B cell (primary cell): Measurements from ENCODE around the gene NUDT3. TPM values are rescaled to one million over a fixed set of nuclear protein-coding genes. Genes with fewer than 3 reads are reported as not detected.

Experiments used
- ATAC-seq: fragments of 200-7000 bp; cut with Tn5 transposase; one replicate; pipeline ENCODE4 v1.10.0; 2021; ENCODE audit warnings: low read depth, mild to moderate bottlenecking, moderate number of reproducible peaks, moderate library complexity
- CTCF ChIA-PET: fragments of 350-600 bp; sonication (Branson Sonifier 250); formaldehyde crosslinking; loops from one replicate; lab custom pipeline; 2021; ENCODE audit warnings: antibody characterized with exemption, inconsistent platforms; lab: Charles Lee
- POLR2A ChIA-PET: fragments of 350-600 bp; sonication (Branson Sonifier 250); formaldehyde crosslinking; loops from one replicate; lab custom pipeline; 2021; ENCODE audit warnings: antibody characterized with exemption; lab: Charles Lee
- DNase-seq: peaks from one replicate; pipeline ENCODE4 v3.0.0; 2013
- H2AFZ ChIP-seq: 2 replicates; pipeline ENCODE4 v1.6.1; 2012; ENCODE audit warnings: mild to moderate bottlenecking, low read depth, low read length; ENCODE audit not compliant: insufficient read depth, poor library complexity, severe bottlenecking
- H3K27ac ChIP-seq, 2 donors: 1 replicate in 1 of 2; 2 replicates in 1 of 2; pipeline ENCODE4 v1.5.1; 2012 to 2013; ENCODE audit warnings: low read length in 2 of 2, mild to moderate bottlenecking in 2 of 2, moderate library complexity in 1 of 2
- H3K27me3 ChIP-seq, 4 experiments: fragments of 200-600 bp in 1 of 4; sonication (generic) in 1 of 4; replicated peaks in 1 of 4; 1 replicate in 2 of 4; 2 replicates in 2 of 4; pipeline versions ENCODE4 v1.6.1 to v1.7.0; 2013 to 2016; ENCODE audit warnings: low read length in 3 of 4, mild to moderate bottlenecking in 2 of 4, mixed read lengths in 1 of 4, moderate library complexity in 1 of 4; ENCODE audit not compliant: insufficient read depth in 4 of 4, control insufficient read depth in 3 of 4; ENCODE audit errors: control extremely low read depth in 1 of 4
- H3K36me3 ChIP-seq, 2 experiments: replicated peaks in 1 of 2; 1 replicate in 1 of 2; 2 replicates in 1 of 2; pipeline versions ENCODE4 v1.6.1 to v1.7.1; 2013; ENCODE audit warnings: low read length in 1 of 2; ENCODE audit not compliant: insufficient read depth in 2 of 2, control insufficient read depth in 1 of 2; ENCODE audit errors: control extremely low read depth in 1 of 2, extremely low read depth in 1 of 2
- H3K4me1 ChIP-seq, 2 donors: fragments of 200-600 bp in 1 of 2; sonication (generic) in 1 of 2; 1 replicate in 1 of 2; 2 replicates in 1 of 2; pipeline versions ENCODE4 v1.5.1 to v1.6.1; 2013 to 2017; ENCODE audit warnings: low read length in 2 of 2; ENCODE audit not compliant: control insufficient read depth in 2 of 2, insufficient read depth in 2 of 2
- H3K4me2 ChIP-seq: replicated peaks from 2 replicates; pipeline ENCODE3; 2012; ENCODE audit warnings: mild to moderate bottlenecking, low read depth, low read length; ENCODE audit not compliant: poor library complexity, severe bottlenecking
- H3K4me3 ChIP-seq, 5 experiments: fragments of 200-600 bp in 1 of 5; sonication (generic) in 1 of 5; 1 replicate in 3 of 5; 2 replicates in 2 of 5; pipeline versions ENCODE4 v1.5.1 to v1.7.0; 2011 to 2016; ENCODE audit warnings: low read length in 4 of 5, mild to moderate bottlenecking in 4 of 5, low read depth in 2 of 5, control low read depth in 1 of 5, moderate library complexity in 1 of 5; ENCODE audit not compliant: insufficient read depth in 1 of 5; ENCODE audit errors: control extremely low read depth in 1 of 5, extremely low read depth in 1 of 5
- H3K79me2 ChIP-seq: fragments of 200-600 bp; sonication (generic); one replicate; pipeline ENCODE4 v1.6.0; 2016; ENCODE audit warnings: low read length; ENCODE audit not compliant: control insufficient read depth, insufficient read depth
- H3K9ac ChIP-seq: fragments of 200-600 bp; sonication (generic); 2 replicates; pipeline ENCODE4 v1.6.1; 2017; ENCODE audit warnings: mild to moderate bottlenecking, low read length, moderate library complexity
- H3K9me3 ChIP-seq, 3 donors: one replicate each; pipeline versions ENCODE4 v1.6.1 to v1.7.1; 2013; ENCODE audit warnings: low read length in 2 of 3; ENCODE audit not compliant: control insufficient read depth in 2 of 3, insufficient read depth in 1 of 3; ENCODE audit errors: control extremely low read depth in 1 of 3
- H4K20me1 ChIP-seq: 2 replicates; pipeline ENCODE4 v1.6.0; 2012; ENCODE audit warnings: mild to moderate bottlenecking, low read length; ENCODE audit not compliant: insufficient read depth, control insufficient read depth, poor library complexity, severe bottlenecking
- H3K27ac Mint-ChIP-seq: one replicate; pipeline ENCODE4 v1.8.0; 2021; ENCODE audit warnings: mixed read lengths
- H3K27me3 Mint-ChIP-seq: one replicate; pipeline ENCODE4 v1.8.0; 2021; ENCODE audit warnings: mixed read lengths
- H3K4me1 Mint-ChIP-seq: one replicate; pipeline ENCODE4 v1.8.0; 2021; ENCODE audit warnings: mixed read lengths
- H3K4me3 Mint-ChIP-seq: one replicate; pipeline ENCODE4 v1.8.0; 2021; ENCODE audit warnings: mixed read lengths
- H3K9me3 Mint-ChIP-seq: one replicate; pipeline ENCODE4 v1.8.0; 2022; ENCODE audit warnings: mixed read lengths; ENCODE audit not compliant: insufficient read depth
- CTCF ChIP-seq: fragments of 200-600 bp; IDR thresholded peaks from one replicate; pipeline ENCODE4 v1.8.0; 2022; ENCODE audit warnings: antibody characterized with exemption, mild to moderate bottlenecking
- EZH2 ChIP-seq: IDR thresholded peaks from 2 replicates; pipeline ENCODE4 v1.6.1; 2012; ENCODE audit warnings: borderline replicate concordance, low read depth, mild to moderate bottlenecking, moderate library complexity, low read length; ENCODE audit not compliant: insufficient read depth, poor library complexity, severe bottlenecking
- WGBS: methylation state at CpG from one replicate; pipeline ENCODE4 v1.1.5; 2013; ENCODE audit warnings: missing lambda C conversion rate; ENCODE audit not compliant: insufficient coverage; 5-methylcytosine and 5-hydroxymethylcytosine counted together
- intact Hi-C: fragments of 100-400 bp; cut with micrococcal nuclease; formaldehyde crosslinking; loops from one replicate; pipeline ENCODE4 v1.10.0; 2022
- polyA plus RNA-seq: library from polyadenylated mRNA; depleted of rRNA; stranded (reverse); fragments of >200 nt; gene quantifications from 2 replicates; pipeline ENCODE4 v1.2.3, GENCODE V29; 2012
- total RNA-seq, 2 donors: library from RNA; stranded (reverse); fragments of 120-200 nt in 1 of 2; gene quantifications; 1 replicate in 1 of 2; 2 replicates in 1 of 2; pipeline versions ENCODE4 v1.2.3 to v1.2.4, GENCODE V29; 2013 to 2022

NUDT3 gene
- total and polyA plus RNA-seq, 2 donors (not counting 1 experiment from before 2014, with no cell fraction given): 18.2 to 37.4 TPM

- H3K4me1 Mint-ChIP-seq: peaks cover 49% of the 10 kb centered on the region
- H3K4me2 ChIP-seq: peak overlapping the region; percentile 15
Observed at GRCh38 chr6:34300332-34300751, 92.1 kb downstream of the NUDT3 start.

More at GRCh38 chr6:34300332-34300751, 92.1 kb downstream of the NUDT3 start:
- no peak overlapping the region for H2AFZ ChIP-seq
- H3K4me1 ChIP-seq: peaks cover 39 to 44% of the 10 kb centered on the region in 2 donors
- intact Hi-C loops: no loop called here
- ChIA-PET CTCF (interaction anchor here (1.2 to 1.6 kb wide), 4 partner anchors 15 to 115 kb away, joined by 3 to 6 read pairs (median 5); no protein-coding TSS in a partner anchor), POLR2A (interaction anchor here (0.9 kb wide), 1 partner anchor 12 kb away, joined by 3 read pairs; no protein-coding TSS in a partner anchor)
- no peak for ATAC-seq
- H3K4me3 Mint-ChIP-seq: peak overlapping the region; percentile 7
- no peak overlapping the region for H3K9ac ChIP-seq
- H3K27me3 Mint-ChIP-seq: no peaks in the 10 kb centered on the region
- H3K27me3 ChIP-seq: no peaks in the 10 kb centered on the region
- peaks cover 63% of the 10 kb centered on the region for H3K79me2 ChIP-seq
- peak overlapping the region; percentile 24 to 57 for H3K27ac ChIP-seq
- no peak overlapping the region for H3K4me3 ChIP-seq
- peak overlapping the region; percentile 79 for H3K27ac Mint-ChIP-seq
- H3K36me3 ChIP-seq: peaks cover 0 to 2% of the 10 kb centered on the region in 2 experiments
- H3K9me3 Mint-ChIP-seq: no peaks in the 10 kb centered on the region
- whole genome bisulfite sequencing: no CpG with 5 or more reads among the region's 1 CpG
- peak; percentile 33 for DNase-seq
- H3K9me3 ChIP-seq: no peaks in the 10 kb centered on the region
- TF ChIP-seq EZH2 (no peak), CTCF (no peak)
- no peaks in the 10 kb centered on the region for H4K20me1 ChIP-seq
